Mucosa of descending colon (tissue), 3 donors: ENCODE results near the gene EXOC2. TPM values are rescaled to one million over a fixed set of nuclear protein-coding genes. Genes with fewer than 3 reads are reported as not detected.

Experiments used
- ATAC-seq: fragments of 200-7000 bp; cut with Tn5 transposase; one replicate; pipeline ENCODE4 v1.9.1; 2020; ENCODE audit warnings: mild to moderate bottlenecking, moderate library complexity
- DNase-seq, 3 donors: peaks; one replicate each; pipeline ENCODE4 v3.0.0-alpha.2; 2020
- H3K36me3 ChIP-seq: fragments of 200-600 bp; one replicate; pipeline ENCODE4 v1.8.0; 2021; ENCODE audit warnings: low read depth, mild to moderate bottlenecking
- H3K4me1 ChIP-seq: fragments of 200-600 bp; one replicate; pipeline ENCODE4 v1.8.0; 2021; ENCODE audit warnings: low read depth, mild to moderate bottlenecking
- H3K4me3 ChIP-seq: fragments of 200-600 bp; one replicate; pipeline ENCODE4 v1.8.0; 2021; ENCODE audit warnings: mild to moderate bottlenecking
- H3K9me3 ChIP-seq: fragments of 200-600 bp; one replicate; pipeline ENCODE4 v1.8.0; 2021; ENCODE audit warnings: mild to moderate bottlenecking
- intact Hi-C, 2 donors: fragments of 100-400 bp; cut with DNase I in 1 of 2; cut with micrococcal nuclease in 1 of 2; formaldehyde crosslinking; loops; one replicate each; pipeline versions ENCODE4 v1.11.0 to v1.11.1; 2022; cut with DNase I, micrococcal nuclease
- total RNA-seq, 3 donors: library from RNA; stranded (reverse); fragmentation: NEBNext Ultra II Directional in 2 of 3; extraction: Animal tissue kit (Norgen Biotek cat#: 25700) in 2 of 3; gene quantifications; one replicate each; pipeline versions ENCODE4 v1.2.1 to v1.2.4, GENCODE V29; 2021 to 2023
- TF ChIP-seq, protein P1 (sequence below): fragments of 200-600 bp; IDR thresholded peaks from one replicate; pipeline ENCODE4 v1.8.0; 2022; ENCODE audit warnings: antibody characterized with exemption, mild to moderate bottlenecking
- donor health status: DM: no; HTN: no; CAD: no; lungs with moderate emphysema.
- donor health status: DM: no; HTN: no; CAD: no.
- donor health status: DM: no; HTN: yes; CAD: no.

Gene EXOC2
- total RNA-seq, 3 donors from 2014 or later, result 13.1 to 20.9 (median 17.3) TPM

- TF ChIP-seq, protein P1, sequence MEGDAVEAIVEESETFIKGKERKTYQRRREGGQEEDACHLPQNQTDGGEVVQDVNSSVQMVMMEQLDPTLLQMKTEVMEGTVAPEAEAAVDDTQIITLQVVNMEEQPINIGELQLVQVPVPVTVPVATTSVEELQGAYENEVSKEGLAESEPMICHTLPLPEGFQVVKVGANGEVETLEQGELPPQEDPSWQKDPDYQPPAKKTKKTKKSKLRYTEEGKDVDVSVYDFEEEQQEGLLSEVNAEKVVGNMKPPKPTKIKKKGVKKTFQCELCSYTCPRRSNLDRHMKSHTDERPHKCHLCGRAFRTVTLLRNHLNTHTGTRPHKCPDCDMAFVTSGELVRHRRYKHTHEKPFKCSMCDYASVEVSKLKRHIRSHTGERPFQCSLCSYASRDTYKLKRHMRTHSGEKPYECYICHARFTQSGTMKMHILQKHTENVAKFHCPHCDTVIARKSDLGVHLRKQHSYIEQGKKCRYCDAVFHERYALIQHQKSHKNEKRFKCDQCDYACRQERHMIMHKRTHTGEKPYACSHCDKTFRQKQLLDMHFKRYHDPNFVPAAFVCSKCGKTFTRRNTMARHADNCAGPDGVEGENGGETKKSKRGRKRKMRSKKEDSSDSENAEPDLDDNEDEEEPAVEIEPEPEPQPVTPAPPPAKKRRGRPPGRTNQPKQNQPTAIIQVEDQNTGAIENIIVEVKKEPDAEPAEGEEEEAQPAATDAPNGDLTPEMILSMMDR, result no peak
- DNase-seq (no peak), ATAC-seq (no peak)
- intact Hi-C loops, result loop anchor here in 1 of 2 donors (5.0 to 10.0 kb wide), 2 partner anchors 119 to 679 kb away; no protein-coding TSS in a partner anchor
- Histone ChIP-seq H3K4me3 (no peak overlapping the region), H3K4me1 (peaks cover 4% of the 10 kb centered on the region), H3K9me3 (no peaks in the 10 kb centered on the region), H3K36me3 (no peaks in the 10 kb centered on the region)
Observed at GRCh38 chr6:713351-713750, 20.4 kb upstream of the EXOC2 start.

DNA sequence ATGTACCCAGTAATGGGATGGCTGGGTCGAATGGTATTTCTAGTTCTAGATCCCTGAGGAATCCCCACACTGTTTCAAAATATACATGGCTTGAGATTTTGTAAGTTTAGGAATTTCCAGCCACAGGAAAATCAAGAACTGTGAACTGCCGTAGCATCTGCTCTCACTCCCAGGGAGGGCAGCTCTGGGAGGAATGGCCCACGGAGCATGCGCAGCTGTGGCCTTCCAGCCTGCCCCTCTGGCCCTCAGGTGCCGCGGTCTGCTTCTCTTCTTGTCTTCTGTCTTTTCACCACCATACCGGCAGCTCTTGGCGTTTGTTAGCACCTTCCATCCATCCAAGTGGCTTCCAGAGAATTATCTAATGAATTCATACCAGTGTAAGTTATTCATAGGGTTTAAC, 19.9 kb upstream of the EXOC2 start:
- H3K9me3 ChIP-seq, result no peaks in the 10 kb centered on the region
- H3K4me3 ChIP-seq, result no peak overlapping the region
- no peak for ATAC-seq
- peaks cover 4% of the 10 kb centered on the region for H3K4me1 ChIP-seq
- intact Hi-C loops, result loop anchor here in 1 of 2 donors (5.0 to 10.0 kb wide), 2 partner anchors 118 to 679 kb away; no protein-coding TSS in a partner anchor
- TF ChIP-seq, protein P1, result no peak
- no peaks in the 10 kb centered on the region for H3K36me3 ChIP-seq
- DNase-seq, result no peak

GRCh38 chr6:711925-712324, 19.0 kb upstream of the EXOC2 start:
- Histone ChIP-seq H3K36me3 (no peaks in the 10 kb centered on the region), H3K4me3 (no peak overlapping the region), H3K9me3 (no peaks in the 10 kb centered on the region), H3K4me1 (peaks cover 4% of the 10 kb centered on the region)
- intact Hi-C loops, result loop anchor here in 1 of 2 donors (5.0 to 10.0 kb wide), 2 partner anchors 117 to 680 kb away; no protein-coding TSS in a partner anchor
- ATAC-seq (no peak), DNase-seq (no peak)
- TF ChIP-seq, protein P1, result no peak

DNA sequence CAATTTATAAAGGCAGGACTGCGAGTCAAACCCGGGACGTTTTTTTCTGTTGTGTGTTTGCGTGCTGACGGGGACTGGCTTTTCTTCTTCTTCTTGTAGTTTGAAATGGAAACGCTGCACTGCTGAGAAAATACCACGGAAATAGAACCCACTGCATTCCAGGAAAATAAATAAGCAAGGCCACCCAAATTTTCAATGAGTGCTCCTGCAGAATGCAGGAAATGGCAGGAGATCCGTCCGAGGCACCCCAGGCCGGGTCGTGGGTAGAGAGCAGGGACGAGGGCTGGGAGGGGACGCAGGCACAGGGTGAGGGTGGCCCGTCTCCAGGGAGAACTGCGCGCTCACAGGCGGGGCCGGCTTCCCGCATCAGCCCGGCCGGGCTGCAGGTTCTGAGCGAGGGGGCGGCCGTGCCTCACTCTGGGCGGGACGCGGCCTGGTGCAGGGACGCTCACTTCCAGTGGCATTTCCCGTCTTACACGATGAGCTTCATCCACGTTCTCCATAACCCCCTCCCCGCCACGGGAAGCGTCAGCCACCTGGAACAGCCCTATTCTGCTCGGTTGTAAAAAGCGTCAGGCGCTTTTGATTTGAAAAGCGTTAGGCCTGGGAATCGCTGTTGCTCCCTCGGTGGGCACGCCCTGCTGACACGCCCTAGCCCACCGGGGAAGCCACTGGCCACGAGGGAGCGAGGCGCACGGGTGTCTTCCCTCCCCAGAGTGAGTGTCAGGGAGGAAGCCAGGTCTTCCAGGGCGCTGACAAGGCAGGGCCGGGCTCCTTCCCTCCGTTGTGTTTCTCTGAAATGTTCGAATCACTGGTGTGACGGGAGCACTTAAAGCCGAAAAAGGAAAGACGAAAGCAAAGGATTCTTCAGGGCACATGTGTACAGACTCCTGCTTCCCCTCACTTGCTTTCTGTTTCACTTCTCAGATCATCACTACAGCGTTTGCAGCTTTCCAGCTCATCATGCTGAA, 17.9 kb upstream of the EXOC2 start:
- DNase-seq, result peak; percentile 58 to 65 (median 62)
- intact Hi-C loops, result loop anchor here in 1 of 2 donors (5.0 to 10.0 kb wide), 2 partner anchors 116 to 681 kb away; no protein-coding TSS in a partner anchor
- Histone ChIP-seq H3K9me3 (no peaks in the 10 kb centered on the region), H3K4me1 (peaks cover 4% of the 10 kb centered on the region), H3K36me3 (no peaks in the 10 kb centered on the region), H3K4me3 (peak overlapping the region; percentile 20)
- peak; percentile 88 for ATAC-seq
- TF ChIP-seq, protein P1, result no peak

DNA sequence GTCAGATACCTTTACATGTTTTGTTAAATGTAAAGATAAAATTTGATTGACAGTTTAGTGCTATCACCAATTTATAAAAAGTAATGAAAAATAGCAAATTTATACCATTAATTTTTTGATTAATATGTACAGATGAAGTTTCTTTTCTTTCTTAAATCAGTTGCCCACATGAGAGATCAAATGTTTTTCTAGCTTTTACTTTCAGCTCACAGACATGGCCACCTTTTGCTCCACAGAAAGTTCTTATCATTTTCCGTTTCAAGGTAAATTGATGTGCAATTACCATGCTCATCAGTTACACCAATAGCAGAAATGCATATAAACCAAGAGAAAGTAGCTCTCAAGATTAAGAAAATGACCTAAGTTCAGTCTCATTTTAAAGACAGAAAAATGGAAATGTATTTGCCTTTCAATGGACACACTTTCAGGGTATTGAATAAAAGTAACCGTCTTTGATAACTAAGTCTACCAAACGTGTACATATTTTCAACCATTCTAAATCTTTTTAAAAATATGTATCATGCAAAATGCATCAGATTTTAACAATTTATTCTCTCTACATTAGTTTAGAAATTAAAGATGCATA, 16.6 kb upstream of the EXOC2 start:
- H3K4me3 ChIP-seq, result no peak overlapping the region
- DNase-seq (no peak), ATAC-seq (no peak)

More for the DNA sequence above, 16.6 kb upstream of the EXOC2 start:
- intact Hi-C loops, result loop anchor here in 1 of 2 donors (5.0 to 10.0 kb wide), 2 partner anchors 115 to 683 kb away; no protein-coding TSS in a partner anchor
- Histone ChIP-seq H3K9me3 (no peaks in the 10 kb centered on the region), H3K36me3 (no peaks in the 10 kb centered on the region), H3K4me1 (peaks cover 4% of the 10 kb centered on the region)
- TF ChIP-seq, protein P1, result no peak
